GM20431 (cell line): ENCODE data around the gene MMP12.
"Not testable (repeated sequence)": the region's sequence is repeated elsewhere in the genome, so short reads cannot be mapped to it uniquely, and the experiment has no call there.

Source experiments
- in situ Hi-C: fragments of 300-500 bp; cut with MseI, MboI; formaldehyde crosslinking; loops from one replicate; pipeline ENCODE4 v1.15.0; 2020; ENCODE audit warnings: low sequenced_read_pairs; ENCODE audit not compliant: unreplicated experiment

Gene MMP12

GRCh38 chr11:102874852-102875251, at the start of gene MMP12:
Gene MMP12, minus strand, starts transcription at chr11:102874982. Its CDS starts 45 bp downstream, at chr11:102874937.
- in situ Hi-C loops: no loop called here

- in situ Hi-C loops: no loop called here
These were observed 46.9 kb upstream of the MMP12 start for GRCh38 chr11:102921587-102922220.

- in situ Hi-C loops: no loop called here
These were observed 45.4 kb upstream of the MMP12 start for GRCh38 chr11:102920118-102920684.

GRCh38 chr11:102915044-102915375, 40.2 kb upstream of the MMP12 start:
- in situ Hi-C loops: no loop called here

- in situ Hi-C loops: no loop called here
These were observed 39.7 kb upstream of the MMP12 start for GRCh38 chr11:102914238-102915043.

- in situ Hi-C loops: no loop called here
These were observed 37.7 kb upstream of the MMP12 start for GRCh38 chr11:102912482-102912830.

- in situ Hi-C loops: no loop called here
These were observed 37.1 kb upstream of the MMP12 start for GRCh38 chr11:102911758-102912481.

- in situ Hi-C loops: not testable (repeated sequence)
These were observed 31.1 kb upstream of the MMP12 start for GRCh38 chr11:102905848-102906247.

GRCh38 chr11:102903895-102904294, 29.1 kb upstream of the MMP12 start:
- in situ Hi-C loops: not testable (repeated sequence)

GRCh38 chr11:102900346-102900745, 25.6 kb upstream of the MMP12 start:
- in situ Hi-C loops: no loop called here

- in situ Hi-C loops: no loop called here
These were observed 17.0 kb upstream of the MMP12 start for GRCh38 chr11:102891736-102892135.

GRCh38 chr11:102886999-102887398, 12.2 kb upstream of the MMP12 start:
- in situ Hi-C loops: no loop called here

GRCh38 chr11:102883141-102883540, 8.4 kb upstream of the MMP12 start:
- in situ Hi-C loops: no loop called here

- in situ Hi-C loops: no loop called here
These were observed 7.7 kb upstream of the MMP12 start for GRCh38 chr11:102882389-102883024.

- in situ Hi-C loops: no loop called here
These were observed 5.0 kb upstream of the MMP12 start for GRCh38 chr11:102879801-102880200.

GRCh38 chr11:102878595-102878994, 3.8 kb upstream of the MMP12 start:
- in situ Hi-C loops: no loop called here

- in situ Hi-C loops: not testable (repeated sequence)
These were observed 5.3 kb downstream of the MMP12 start for GRCh38 chr11:102869354-102869964.

GRCh38 chr11:102868339-102868738, 6.4 kb downstream of the MMP12 start:
- in situ Hi-C loops: no loop called here

- in situ Hi-C loops: no loop called here
These were observed 10.1 kb downstream of the MMP12 start for GRCh38 chr11:102864724-102865123.

GRCh38 chr11:102853956-102854355, 20.8 kb downstream of the MMP12 start:
- in situ Hi-C loops: no loop called here
